ENCODE data around the gene ZNF24.

The ZNF24 gene

DNA sequence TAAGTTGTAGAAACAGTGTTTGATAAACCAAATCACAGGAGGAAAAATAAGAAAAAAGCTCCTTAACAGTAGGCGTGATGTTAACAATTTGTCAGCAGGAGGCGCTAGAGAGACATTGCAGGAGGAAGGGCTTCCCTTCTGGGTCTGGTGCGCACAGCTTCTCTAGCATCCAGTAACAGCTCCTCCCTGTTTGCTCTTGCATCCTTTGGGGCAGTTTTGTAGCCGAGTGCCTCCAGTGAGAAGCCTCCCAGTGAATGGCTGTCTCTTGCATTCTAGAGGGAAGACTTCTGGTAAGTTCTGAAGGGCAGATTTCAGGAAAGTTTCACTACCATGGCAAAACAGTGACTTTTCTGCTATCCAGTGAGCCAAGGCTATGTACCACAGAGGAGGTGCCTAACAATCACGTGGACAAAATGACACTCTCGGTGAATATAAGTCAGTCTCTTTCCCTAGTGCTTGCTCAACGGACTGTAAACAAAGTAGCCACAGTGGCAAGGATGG lies 42.4 kb upstream of the ZNF24 start:
- H3K4me3 ChIP-seq (replicated peaks in 1 of 2; ENCODE audit: low read depth in 2 of 2, low read length in 2 of 2) = no peak overlapping the region
- TF ChIP-seq, protein P1, sequence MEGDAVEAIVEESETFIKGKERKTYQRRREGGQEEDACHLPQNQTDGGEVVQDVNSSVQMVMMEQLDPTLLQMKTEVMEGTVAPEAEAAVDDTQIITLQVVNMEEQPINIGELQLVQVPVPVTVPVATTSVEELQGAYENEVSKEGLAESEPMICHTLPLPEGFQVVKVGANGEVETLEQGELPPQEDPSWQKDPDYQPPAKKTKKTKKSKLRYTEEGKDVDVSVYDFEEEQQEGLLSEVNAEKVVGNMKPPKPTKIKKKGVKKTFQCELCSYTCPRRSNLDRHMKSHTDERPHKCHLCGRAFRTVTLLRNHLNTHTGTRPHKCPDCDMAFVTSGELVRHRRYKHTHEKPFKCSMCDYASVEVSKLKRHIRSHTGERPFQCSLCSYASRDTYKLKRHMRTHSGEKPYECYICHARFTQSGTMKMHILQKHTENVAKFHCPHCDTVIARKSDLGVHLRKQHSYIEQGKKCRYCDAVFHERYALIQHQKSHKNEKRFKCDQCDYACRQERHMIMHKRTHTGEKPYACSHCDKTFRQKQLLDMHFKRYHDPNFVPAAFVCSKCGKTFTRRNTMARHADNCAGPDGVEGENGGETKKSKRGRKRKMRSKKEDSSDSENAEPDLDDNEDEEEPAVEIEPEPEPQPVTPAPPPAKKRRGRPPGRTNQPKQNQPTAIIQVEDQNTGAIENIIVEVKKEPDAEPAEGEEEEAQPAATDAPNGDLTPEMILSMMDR (IDR thresholded peaks at IDR 0.05; ENCODE audit: low read depth, low read length) = peak; percentile 93
- DNase-seq (ENCODE audit: low read depth in 2 of 2) = peak; percentile 92 to 95

DNA sequence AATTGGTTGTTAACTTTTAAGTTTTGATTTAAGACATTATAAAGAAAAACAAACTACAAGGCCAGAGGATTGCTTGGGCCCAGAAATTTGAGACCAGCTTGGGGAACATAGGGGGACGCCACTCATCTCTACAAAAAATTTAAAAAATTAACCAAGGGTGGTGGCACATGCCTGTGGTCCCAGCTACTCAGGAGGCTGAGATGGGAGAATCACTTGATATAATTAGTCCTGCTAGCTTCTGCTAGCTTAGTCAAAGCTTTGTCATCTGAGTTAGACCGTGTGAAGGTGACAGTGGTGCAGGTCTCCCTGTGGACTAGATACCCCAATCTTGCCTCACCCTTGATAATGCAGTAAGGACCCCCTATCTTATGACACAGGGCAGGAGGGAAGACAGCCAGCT lies 38.9 kb upstream of the ZNF24 start:
- TF ChIP-seq, protein P1 (IDR thresholded peaks at IDR 0.05; ENCODE audit: low read depth, low read length) = no peak
- no peak overlapping the region for H3K4me3 ChIP-seq (replicated peaks in 1 of 2; ENCODE audit: low read depth in 2 of 2, low read length in 2 of 2)
- DNase-seq (ENCODE audit: low read depth in 2 of 2) = no peak

DNA sequence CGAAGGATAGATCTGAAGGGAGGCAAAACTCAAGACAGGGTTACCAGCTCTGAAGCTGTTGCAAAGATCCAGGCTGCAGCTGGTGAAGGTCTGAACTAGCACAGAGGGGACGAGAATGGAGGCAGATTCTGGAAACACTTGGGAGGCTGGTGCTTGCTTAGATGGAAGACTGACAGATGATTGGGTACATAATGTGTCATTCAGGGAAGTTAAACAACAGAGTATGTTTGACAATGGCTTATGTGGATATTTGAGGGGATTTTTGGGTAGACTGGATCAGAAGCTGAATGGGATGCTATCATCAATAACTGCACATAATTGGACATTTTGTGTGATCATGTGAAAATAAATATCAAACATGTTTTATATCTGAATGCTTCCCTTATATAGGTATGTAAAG lies 35.2 kb upstream of the ZNF24 start:
- no peak for DNase-seq (ENCODE audit: low read depth in 2 of 2)
- TF ChIP-seq, protein P1 (IDR thresholded peaks at IDR 0.05; ENCODE audit: low read depth, low read length) = no peak

DNA sequence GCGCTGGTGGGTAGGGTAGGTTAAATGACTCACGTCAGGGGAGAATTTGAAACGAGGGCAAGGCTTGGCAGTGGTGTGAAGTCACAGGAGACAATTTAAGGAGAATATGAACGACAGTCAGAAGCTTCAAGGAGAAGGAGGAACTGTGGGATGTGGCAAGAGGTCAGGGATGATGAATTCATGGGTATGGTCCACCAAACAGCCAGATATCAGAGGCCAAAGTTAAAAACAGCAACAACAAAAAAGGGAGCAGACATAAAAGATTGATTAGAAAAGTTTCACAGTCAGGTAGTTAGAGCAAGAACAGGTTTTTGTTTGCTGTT lies 34.3 kb upstream of the ZNF24 start:
- TF ChIP-seq, protein P1 (IDR thresholded peaks at IDR 0.05; ENCODE audit: low read depth, low read length) = no peak
- no peak for DNase-seq (ENCODE audit: low read depth in 2 of 2)
- no peak overlapping the region for H3K4me3 ChIP-seq (replicated peaks in 1 of 2; ENCODE audit: low read depth in 2 of 2, low read length in 2 of 2)

More for the DNA sequence above, 35.2 kb upstream of the ZNF24 start:
- no peak overlapping the region for H3K4me3 ChIP-seq (replicated peaks in 1 of 2; ENCODE audit: low read depth in 2 of 2, low read length in 2 of 2)

DNA sequence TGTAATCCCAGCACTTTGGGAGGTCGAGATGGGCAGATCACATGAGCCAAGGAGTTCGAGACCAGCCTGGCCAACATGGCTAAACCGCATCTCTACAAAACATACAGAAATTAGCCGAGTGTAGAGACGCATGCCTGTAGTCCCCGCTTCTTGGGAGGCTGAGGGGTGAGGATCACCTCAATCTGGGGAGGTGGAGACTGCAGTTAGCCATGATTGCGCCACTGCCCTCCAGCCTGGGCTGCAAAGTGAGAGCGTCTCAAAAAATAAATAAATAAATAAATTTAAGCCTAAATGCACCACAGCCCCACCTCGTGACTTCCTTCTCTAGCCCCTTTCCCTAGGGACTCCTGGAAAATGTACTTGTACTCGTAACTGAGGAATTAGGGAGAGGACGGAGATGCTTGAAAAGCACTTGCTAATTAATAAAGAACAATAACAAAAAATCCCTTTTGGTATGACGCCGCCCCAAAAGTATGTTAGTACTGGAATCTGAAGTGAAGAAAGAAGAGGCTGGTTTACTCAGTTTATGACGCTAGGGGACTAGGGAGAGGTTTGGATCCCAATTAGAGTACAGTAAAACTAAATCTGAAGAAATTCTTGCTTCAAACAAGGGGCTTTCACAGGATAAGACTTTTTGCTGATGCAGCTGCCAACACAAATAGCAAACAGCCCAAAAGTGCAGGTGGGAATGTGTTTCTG lies 33.8 kb upstream of the ZNF24 start:
- TF ChIP-seq, protein P1 (IDR thresholded peaks at IDR 0.05; ENCODE audit: low read depth, low read length) = no peak
- DNase-seq (ENCODE audit: low read depth in 2 of 2) = peak; percentile 20 to 69
- no peak overlapping the region for H3K4me3 ChIP-seq (replicated peaks in 1 of 2; ENCODE audit: low read depth in 2 of 2, low read length in 2 of 2)

DNA sequence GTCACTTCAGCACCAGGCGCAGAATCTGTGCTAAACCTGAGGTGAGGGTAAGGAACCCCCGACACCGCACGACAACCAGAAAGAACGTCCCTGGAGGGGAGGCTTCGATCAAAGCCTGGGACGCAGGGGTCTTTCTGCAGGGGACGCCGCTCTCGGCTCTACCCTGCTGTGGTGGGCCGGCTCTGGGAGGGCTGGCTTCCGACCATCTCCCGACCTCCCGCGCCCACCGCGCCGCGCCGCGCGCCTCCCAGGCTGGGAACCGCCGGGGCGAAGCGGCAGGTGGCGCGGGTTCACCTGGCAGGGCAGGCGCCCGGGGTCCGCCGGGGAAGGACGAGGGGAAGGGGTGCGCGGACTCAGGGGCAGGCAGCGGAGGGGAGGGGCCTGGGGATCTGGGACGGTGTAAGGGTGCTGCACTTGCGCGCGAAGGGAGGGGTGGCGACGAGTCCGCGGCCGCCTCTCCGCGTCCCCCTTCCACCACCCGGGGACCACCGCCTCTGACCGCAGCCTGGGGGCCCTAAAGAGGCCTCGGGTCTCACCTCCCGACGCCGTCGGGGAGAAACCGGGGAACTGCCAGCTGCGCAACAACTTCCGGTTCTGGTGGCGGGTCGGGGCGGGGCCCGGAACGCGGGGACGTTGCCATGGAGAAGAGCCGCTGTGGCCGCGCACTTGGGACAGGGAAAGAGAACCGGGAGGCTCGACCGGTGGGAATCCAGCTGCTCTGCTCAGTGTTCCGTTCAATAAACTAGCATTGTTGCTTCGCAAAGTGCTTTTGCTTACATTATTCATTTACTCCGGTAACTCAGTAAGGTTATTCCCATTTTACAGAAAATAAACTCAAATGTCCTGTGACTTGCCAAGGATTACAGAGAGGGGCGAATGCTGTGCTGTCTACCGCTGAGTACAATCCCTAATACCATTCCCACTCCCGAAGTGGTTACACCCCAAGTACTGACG lies 32.8 kb upstream of the ZNF24 start, which contains the start of gene ZNF396:
ZNF396 (minus strand) TSS at position 596 of the 954 bp plus-strand sequence. CDS start 3,045 bp downstream, outside the sequence.
- TF ChIP-seq, protein P1 (IDR thresholded peaks at IDR 0.05; ENCODE audit: low read depth, low read length) = no peak
- DNase-seq (ENCODE audit: low read depth in 2 of 2) = peak; percentile 62 to 65
- H3K4me3 ChIP-seq (replicated peaks in 1 of 2; ENCODE audit: low read depth in 2 of 2, low read length in 2 of 2) = peak within 1 kb of the TSS; percentile 72 to 76
